ENCODE measurements around the gene CXorf66. TPM values are rescaled to one million over a fixed set of nuclear protein-coding genes. Genes with fewer than 3 reads are reported as not detected.

Gene CXorf66
- total and polyA plus RNA-seq, 2 of the 13 experiments (the other 11 are each of a cell fraction or from before 2014, with no cell fraction given) = not detected

GRCh38 chrX:139936259-139936658 lies 29.1 kb downstream of the CXorf66 start:
- BruUV-seq (replicated peaks) = no TSS peak
- in situ Hi-C loops (cut with HindIII; ENCODE audit: extremely low pct_ligation_motif_present, low pct_unique_long_range_greater_than_20kb) = no loop called here
- intact Hi-C loops (cut with micrococcal nuclease; ENCODE audit: unreplicated experiment) = no loop called here
- ChIA-PET POLR2A (no interaction called here), CTCF (ENCODE audit: low intra/inter-chr PET ratio, low total read pairs) (no interaction called here)
- DNase-seq (ENCODE audit: low spot score) = no peak
- Histone ChIP-seq H2AFZ (ENCODE audit: low read length) (no peak overlapping the region), H3K4me1 (ENCODE audit: insufficient read depth, low read length) (no peaks in the 10 kb centered on the region), H3K27me3 (ENCODE audit: control insufficient read depth in 1 of 2, insufficient read depth in 2 of 2, low read length in 2 of 2) (no peaks in the 10 kb centered on the region; a peak in 1 of 5 replicates), H4K20me1 (ENCODE audit: insufficient read depth, low read length) (no peaks in the 10 kb centered on the region), H3K9ac (ENCODE audit: insufficient read depth, low read depth, low read length) (no peak overlapping the region), H3K4me2 (ENCODE audit: low read depth, low read length) (no peak overlapping the region), H3K27ac (ENCODE audit: extremely low read length, insufficient read depth, low read length) (no peak overlapping the region), H3K36me3 (replicated peaks in 1 of 2; ENCODE audit: control insufficient read depth in 1 of 2, insufficient read depth in 2 of 2, low read length in 2 of 2) (no peaks in the 10 kb centered on the region), H3K4me3 (replicated peaks in 1 of 3; ENCODE audit: insufficient read depth in 1 of 3, low read depth in 2 of 3, low read length in 3 of 3) (no peak overlapping the region), H3K79me2 (ENCODE audit: insufficient read depth, low read length) (no peaks in the 10 kb centered on the region), H3K9me3 (ENCODE audit: low read length) (no peaks in the 10 kb centered on the region)
- ATAC-seq = 0 out of 3 replicates have a peak, but pooled peaks have one; percentile 6
- peak; percentile 70 for FAIRE-seq
- no peak for TF ChIP-seq ZNF136 (CRISPR knock-in tag; IDR thresholded peaks at IDR 0.05; ENCODE audit: low read depth)

- ChIA-PET CTCF (ENCODE audit: low intra/inter-chr PET ratio, low total read pairs) (no interaction called here), POLR2A (interaction anchor here (1.0 kb wide), 1 partner anchor 8 kb away, joined by 3 read pairs; no protein-coding TSS in a partner anchor)
- Histone ChIP-seq H3K4me3 (replicated peaks in 1 of 3; ENCODE audit: insufficient read depth in 1 of 3, low read depth in 2 of 3, low read length in 3 of 3) (peak overlapping the region; percentile 48 to 83 (median 64)), H3K27ac (ENCODE audit: extremely low read length, insufficient read depth, low read length) (peak overlapping the region; percentile 93), H3K9ac (ENCODE audit: insufficient read depth, low read depth, low read length) (peak overlapping the region; percentile 82), H3K79me2 (ENCODE audit: insufficient read depth, low read length) (peaks cover 23% of the 10 kb centered on the region), H2AFZ (ENCODE audit: low read length) (no peak overlapping the region), H4K20me1 (ENCODE audit: insufficient read depth, low read length) (no peaks in the 10 kb centered on the region), H3K9me3 (ENCODE audit: low read length) (no peaks in the 10 kb centered on the region), H3K27me3 (ENCODE audit: control insufficient read depth in 1 of 2, insufficient read depth in 2 of 2, low read length in 2 of 2) (no peaks in the 10 kb centered on the region; a peak in 1 of 5 replicates), H3K4me2 (ENCODE audit: low read depth, low read length) (peak overlapping the region; percentile 76), H3K36me3 (replicated peaks in 1 of 2; ENCODE audit: control insufficient read depth in 1 of 2, insufficient read depth in 2 of 2, low read length in 2 of 2) (no peaks in the 10 kb centered on the region), H3K4me1 (ENCODE audit: insufficient read depth, low read length) (peaks cover 19% of the 10 kb centered on the region)
- no TSS peak for BruUV-seq (replicated peaks)
- peak; percentile 14 for ATAC-seq
- FAIRE-seq = peak; percentile 76
- in situ Hi-C loops (cut with HindIII; ENCODE audit: extremely low pct_ligation_motif_present, low pct_unique_long_range_greater_than_20kb) (no loop called here), intact Hi-C loops (cut with micrococcal nuclease; ENCODE audit: unreplicated experiment) (loop anchor here (5.0 kb wide), 1 partner anchor 137 kb away; no protein-coding TSS in a partner anchor)
- DNase-seq (ENCODE audit: low spot score) = peak; percentile 52
- WGBS (ENCODE audit: low lambda C conversion rate) = under 1% methylated on average over 13 of the region's 15 CpGs
- TF ChIP-seq CENPBD1 (CRISPR knock-in tag; IDR thresholded peaks at IDR 0.05; ENCODE audit: borderline replicate concordance, low read depth) (no peak), CREBL2 (CRISPR knock-in tag; IDR thresholded peaks at IDR 0.05; ENCODE audit: borderline replicate concordance) (no peak), KDM3A (CRISPR knock-in tag; IDR thresholded peaks at IDR 0.05; ENCODE audit: low read depth) (no peak), ZNF570 (CRISPR knock-in tag; IDR thresholded peaks at IDR 0.05; ENCODE audit: borderline replicate concordance) (no peak), FUBP1 (CRISPR knock-in tag; IDR thresholded peaks at IDR 0.05; ENCODE audit: borderline replicate concordance) (no peak), ZNF576 (CRISPR knock-in tag; IDR thresholded peaks at IDR 0.05) (no peak), THAP8 (CRISPR knock-in tag; IDR thresholded peaks at IDR 0.05; ENCODE audit: borderline replicate concordance) (no peak), ZNF317 (CRISPR knock-in tag; IDR thresholded peaks at IDR 0.05) (no peak), NCOR1 (IDR thresholded peaks at IDR 0.05; ENCODE audit: borderline replicate concordance, low read length) (peak; percentile 45; the same call in 1 of the 2 replicates), ZNF256 (CRISPR knock-in tag; conservative IDR thresholded peaks at IDR 0.05) (no peak), SMAD3 (CRISPR knock-in tag; IDR thresholded peaks at IDR 0.05) (no peak), HNF4A (CRISPR knock-in tag; IDR thresholded peaks at IDR 0.05) (peak; percentile 68), ETV5 (CRISPR knock-in tag; IDR thresholded peaks at IDR 0.05; ENCODE audit: borderline replicate concordance) (no peak), MAF1 (CRISPR knock-in tag; IDR thresholded peaks at IDR 0.05; ENCODE audit: borderline replicate concordance) (no peak), MTA3 (CRISPR knock-in tag; IDR thresholded peaks at IDR 0.05) (no peak)
Observed at GRCh38 chrX:139933904-139934303, 31.4 kb downstream of the CXorf66 start.
